WTC11 (cell line): ENCODE data around the gene CELSR3. TPM values are rescaled to one million over a fixed set of nuclear protein-coding genes. Genes with fewer than 3 reads are reported as not detected.
A peak's percentile ranks its signal among the peaks of the same experiment; 100 is the strongest.

Source experiments
- ATAC-seq: fragments of 200-7000 bp; cut with Tn5 transposase; 2 replicates; pipeline ENCODE4 v1.10.0; 2021; ENCODE audit warnings: mild to moderate bottlenecking, moderate library complexity
- CTCF ChIA-PET: fragments of 300-600 bp; sonication (Branson Sonifier 250); formaldehyde crosslinking; loops from one replicate; lab custom pipeline; 2021; ENCODE audit warnings: antibody characterized with exemption; lab: Charles Lee
- POLR2A ChIA-PET: fragments of 350-600 bp; sonication (Branson Sonifier 250); formaldehyde crosslinking; loops from one replicate; lab custom pipeline; 2021; ENCODE audit warnings: antibody characterized with exemption; lab: Charles Lee
- DNase-seq: peaks from one replicate; pipeline ENCODE4 v3.0.0; 2021; ENCODE audit warnings: low spot score
- H3K27ac Mint-ChIP-seq: 2 replicates; pipeline ENCODE4 v1.8.0; 2021; ENCODE audit warnings: mixed read lengths
- H3K27me3 Mint-ChIP-seq: 2 replicates; pipeline ENCODE4 v1.8.0; 2021; ENCODE audit warnings: low read depth, mild to moderate bottlenecking, moderate library complexity, mixed read lengths
- H3K36me3 Mint-ChIP-seq: 2 replicates; pipeline ENCODE4 v1.8.0; 2021; ENCODE audit warnings: mixed read lengths
- H3K4me1 Mint-ChIP-seq: 2 replicates; pipeline ENCODE4 v1.8.0; 2022; ENCODE audit warnings: mixed read lengths
- H3K4me3 Mint-ChIP-seq: 2 replicates; pipeline ENCODE4 v1.8.0; 2021; ENCODE audit warnings: mild to moderate bottlenecking, moderate library complexity, mixed read lengths
- H3K9me3 Mint-ChIP-seq: 2 replicates; pipeline ENCODE4 v1.8.0; 2021; ENCODE audit warnings: mixed read lengths
- ATF3 ChIP-seq: sonication (generic); formaldehyde crosslinking; conservative IDR thresholded peaks from 2 replicates; pipeline ENCODE4 v1.8.1; 2022; ENCODE audit warnings: mild to moderate bottlenecking, missing genetic modification reagents
- E2F4 ChIP-seq: sonication (generic); formaldehyde crosslinking; IDR thresholded peaks from 2 replicates; pipeline ENCODE4 v1.8.1; 2022; ENCODE audit warnings: low read depth, mild to moderate bottlenecking, moderate library complexity, missing genetic modification reagents, borderline replicate concordance
- ETV6 ChIP-seq: sonication (generic); formaldehyde crosslinking; IDR thresholded peaks from 2 replicates; pipeline ENCODE4 v1.8.1; 2022; ENCODE audit warnings: mild to moderate bottlenecking, missing genetic modification reagents
- FOXK1 ChIP-seq: sonication (generic); formaldehyde crosslinking; IDR thresholded peaks from 2 replicates; pipeline ENCODE4 v1.8.0; 2022; ENCODE audit warnings: mild to moderate bottlenecking, moderate library complexity, missing genetic modification reagents
- GTF2I ChIP-seq: fragments of 250-450 bp; sonication (Bioruptor Pico); conservative IDR thresholded peaks from 2 replicates; pipeline ENCODE4 v1.4.0; 2021; ENCODE audit warnings: mild to moderate bottlenecking
- HMGA2 ChIP-seq: fragments of 250-450 bp; sonication (Bioruptor Pico); IDR thresholded peaks from 2 replicates; pipeline ENCODE4 v1.4.0; 2021; ENCODE audit warnings: mild to moderate bottlenecking, moderate library complexity
- NFYB ChIP-seq: sonication (generic); formaldehyde crosslinking; conservative IDR thresholded peaks from 2 replicates; pipeline ENCODE4 v1.8.0; 2022; ENCODE audit warnings: low read depth, missing genetic modification reagents
- NR3C1 ChIP-seq: sonication (generic); formaldehyde crosslinking; conservative IDR thresholded peaks from 2 replicates; pipeline ENCODE4 v1.8.1; 2023; ENCODE audit warnings: low read depth, mild to moderate bottlenecking, missing genetic modification reagents
- PRRX2 ChIP-seq: fragments of 250-450 bp; sonication (Bioruptor Pico); IDR thresholded peaks from 2 replicates; pipeline ENCODE4 v1.8.0; 2021; ENCODE audit warnings: mild to moderate bottlenecking
- SMAD3 ChIP-seq: sonication (generic); formaldehyde crosslinking; IDR thresholded peaks from 2 replicates; pipeline ENCODE4 v1.8.0; 2022; ENCODE audit warnings: missing genetic modification reagents, mild to moderate bottlenecking, borderline replicate concordance
- SMAD4 ChIP-seq: sonication (generic); formaldehyde crosslinking; IDR thresholded peaks from 2 replicates; pipeline ENCODE4 v1.8.0; 2022; ENCODE audit warnings: mild to moderate bottlenecking, missing genetic modification reagents
- SP1 ChIP-seq: sonication (generic); formaldehyde crosslinking; conservative IDR thresholded peaks from 2 replicates; pipeline ENCODE4 v1.8.1; 2022; ENCODE audit warnings: missing genetic modification reagents
- TCF7 ChIP-seq: sonication (generic); formaldehyde crosslinking; IDR thresholded peaks from 2 replicates; pipeline ENCODE4 v1.8.0; 2022; ENCODE audit warnings: mild to moderate bottlenecking, low read depth, missing genetic modification reagents, moderate library complexity
- ZNF138 ChIP-seq: sonication (generic); formaldehyde crosslinking; conservative IDR thresholded peaks from 2 replicates; pipeline ENCODE4 v1.8.1; 2022; ENCODE audit warnings: mild to moderate bottlenecking, moderate library complexity, missing genetic modification reagents
- ZNF219 ChIP-seq: sonication (generic); formaldehyde crosslinking; IDR thresholded peaks from 2 replicates; pipeline ENCODE4 v1.8.0; 2023; ENCODE audit warnings: missing genetic modification reagents, mild to moderate bottlenecking, borderline replicate concordance
- ZNF263 ChIP-seq: sonication (generic); formaldehyde crosslinking; IDR thresholded peaks from 2 replicates; pipeline ENCODE4 v1.8.1; 2022; ENCODE audit warnings: low read depth, mild to moderate bottlenecking, moderate library complexity, missing genetic modification reagents
- ZNF317 ChIP-seq: sonication (generic); formaldehyde crosslinking; IDR thresholded peaks from 2 replicates; pipeline ENCODE4 v1.8.1; 2023; ENCODE audit warnings: low read depth, mild to moderate bottlenecking, moderate library complexity, missing genetic modification reagents, borderline replicate concordance
- ZNF396 ChIP-seq: fragments of 250-450 bp; sonication (Bioruptor Pico); IDR thresholded peaks from 2 replicates; pipeline ENCODE4 v1.8.0; 2021; ENCODE audit warnings: mild to moderate bottlenecking, moderate library complexity, borderline replicate concordance
- ZNF671 ChIP-seq: fragments of 250-450 bp; sonication (Bioruptor Pico); IDR thresholded peaks from 2 replicates; pipeline ENCODE4 v1.8.0; 2021; ENCODE audit warnings: mild to moderate bottlenecking
- total RNA-seq: library from RNA; stranded (reverse); gene quantifications from 3 replicates; pipeline ENCODE4 v1.2.3, GENCODE V29; 2021
- TF ChIP-seq, protein P1 (sequence below): sonication (generic); formaldehyde crosslinking; IDR thresholded peaks from 2 replicates; pipeline ENCODE4 v1.8.0; 2022; ENCODE audit warnings: mild to moderate bottlenecking, missing genetic modification reagents

The CELSR3 gene
- total RNA-seq, 1 experiment from 2014 or later, result 27.9 TPM

- TF ChIP-seq ATF3 (CRISPR knock-in tag) (no peak), E2F4 (CRISPR knock-in tag) (no peak)
- TF ChIP-seq, all 79 proteins: peak for 0
Measured at GRCh38 chr3:48642605-48643004, 20.1 kb downstream of the CELSR3 start (continued).

DNA sequence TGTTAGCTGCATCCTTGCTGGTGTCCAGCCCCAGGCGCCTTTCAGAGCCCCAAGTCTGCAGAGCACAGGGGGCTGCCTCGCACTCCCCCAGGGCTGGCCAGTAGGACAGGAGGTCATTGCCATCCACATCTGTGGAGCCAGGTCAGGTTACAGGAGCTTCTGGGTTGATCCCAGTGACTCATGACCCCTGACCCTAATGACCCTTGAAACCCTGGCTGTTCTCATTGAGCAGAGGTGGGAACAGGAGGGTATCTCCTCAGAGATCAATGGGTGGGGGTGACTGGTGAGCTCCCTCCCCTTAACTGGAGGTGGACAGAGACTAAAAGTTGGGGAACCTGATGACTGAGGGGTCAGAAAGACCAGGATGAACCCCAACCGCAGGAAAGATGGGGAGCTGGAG lies 21.3 kb downstream of the CELSR3 start:
- no peaks in the 10 kb centered on the region for H3K9me3 Mint-ChIP-seq
- TF ChIP-seq ZNF263 (no peak), SMAD3 (CRISPR knock-in tag) (no peak), ZNF396 (CRISPR knock-in tag) (no peak), ZNF138 (CRISPR knock-in tag) (no peak), SP1 (CRISPR knock-in tag) (no peak)
- TF ChIP-seq, protein P1, sequence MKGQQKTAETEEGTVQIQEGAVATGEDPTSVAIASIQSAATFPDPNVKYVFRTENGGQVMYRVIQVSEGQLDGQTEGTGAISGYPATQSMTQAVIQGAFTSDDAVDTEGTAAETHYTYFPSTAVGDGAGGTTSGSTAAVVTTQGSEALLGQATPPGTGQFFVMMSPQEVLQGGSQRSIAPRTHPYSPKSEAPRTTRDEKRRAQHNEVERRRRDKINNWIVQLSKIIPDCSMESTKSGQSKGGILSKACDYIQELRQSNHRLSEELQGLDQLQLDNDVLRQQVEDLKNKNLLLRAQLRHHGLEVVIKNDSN (CRISPR knock-in tag), result no peak
- TF ChIP-seq, all 79 proteins: peak for 0
- Mint-ChIP-seq H3K27me3 (no peaks in the 10 kb centered on the region), H3K4me3 (no peak overlapping the region), H3K4me1 (peaks cover 18% of the 10 kb centered on the region), H3K27ac (no peak overlapping the region), H3K36me3 (peaks cover 33% of the 10 kb centered on the region)
- no peak for ATAC-seq
- ChIA-PET POLR2A (no interaction called here), CTCF (interaction anchor here (1.1 to 1.8 kb wide), 2 partner anchors 15 to 44 kb away, joined by 3 to 7 read pairs; partner anchors contain the start of gene NCKIPSD)
- DNase-seq, result no peak

DNA sequence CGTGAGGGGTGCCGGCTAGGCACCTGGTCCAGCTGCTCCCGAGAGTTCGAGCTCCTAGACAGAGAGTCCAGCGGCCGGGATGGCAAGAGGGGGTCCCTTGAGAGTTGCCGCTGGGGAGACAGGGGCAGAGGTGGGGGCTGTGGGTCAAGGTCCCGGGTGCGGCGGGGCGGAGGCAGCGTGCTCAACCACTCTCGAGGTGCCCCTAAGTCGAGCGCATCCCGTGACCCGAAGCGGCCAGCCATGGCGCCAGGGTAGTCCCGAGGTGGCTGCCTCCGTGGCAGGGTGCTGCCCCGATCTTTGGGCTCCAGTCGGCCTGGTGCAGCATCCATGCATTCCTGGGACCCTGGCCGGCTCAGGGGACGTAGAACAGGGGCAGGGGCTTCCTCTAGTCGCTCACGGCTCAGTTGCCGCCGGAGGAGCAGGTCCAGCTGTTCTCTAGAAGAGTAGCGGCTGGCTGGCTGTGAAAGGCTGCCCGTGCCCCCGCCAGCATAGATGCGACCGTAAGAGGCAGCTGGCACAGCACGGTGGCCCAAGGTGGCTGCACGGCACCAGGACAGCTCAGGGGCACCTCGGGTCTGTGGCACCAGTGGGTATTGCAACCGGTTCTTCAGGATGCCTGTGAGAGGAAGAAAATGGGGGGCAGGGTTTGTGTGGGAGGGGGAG lies 22.6 kb downstream of the CELSR3 start:
- Mint-ChIP-seq H3K4me3 (no peak overlapping the region), H3K36me3 (peaks cover 33% of the 10 kb centered on the region), H3K27me3 (no peaks in the 10 kb centered on the region), H3K27ac (no peak overlapping the region), H3K4me1 (peaks cover 24% of the 10 kb centered on the region), H3K9me3 (no peaks in the 10 kb centered on the region)
- DNase-seq (no peak), ATAC-seq (no peak)
- CTCF ChIA-PET, result interaction anchor here (0.6 to 1.8 kb wide), 2 partner anchors 16 to 382 kb away, joined by 3 to 7 read pairs; no protein-coding TSS in a partner anchor
- POLR2A ChIA-PET, result no interaction called here
- TF ChIP-seq ZNF317 (CRISPR knock-in tag) (no peak), ZNF219 (no peak), NR3C1 (no peak), ETV6 (CRISPR knock-in tag) (no peak), SMAD4 (CRISPR knock-in tag) (no peak), HMGA2 (CRISPR knock-in tag) (no peak), TCF7 (CRISPR knock-in tag) (no peak), SMAD3 (CRISPR knock-in tag) (no peak), GTF2I (CRISPR knock-in tag) (no peak), ZNF671 (CRISPR knock-in tag) (no peak), PRRX2 (CRISPR knock-in tag) (no peak)

DNA sequence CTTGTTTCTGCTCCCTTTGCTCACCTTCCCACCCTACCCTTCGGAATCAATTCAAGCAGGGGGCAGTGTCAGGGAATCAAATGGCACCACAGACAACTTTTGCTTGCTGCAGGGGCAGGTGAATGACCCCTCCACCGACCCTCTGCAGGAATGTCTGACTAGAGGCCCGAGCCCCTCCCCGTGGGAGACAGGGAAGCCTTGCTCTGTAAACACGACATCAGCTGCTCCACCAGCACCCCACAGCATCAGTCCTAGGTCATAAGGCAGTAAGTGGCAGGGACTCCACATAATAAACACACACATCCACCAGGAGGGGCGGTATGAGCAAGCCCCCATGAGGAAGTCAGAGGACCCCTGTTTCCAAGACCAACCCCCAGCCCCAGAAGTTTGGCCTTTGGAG lies 25.4 kb downstream of the CELSR3 start:
- POLR2A ChIA-PET, result no interaction called here
- DNase-seq (no peak), ATAC-seq (no peak)
- CTCF ChIA-PET, result interaction anchor here (3.3 to 3.6 kb wide), 2 partner anchors 19 to 26 kb away, joined by 46 to 51 read pairs; partner anchors contain the start of gene CELSR3
- Mint-ChIP-seq H3K9me3 (no peaks in the 10 kb centered on the region), H3K4me1 (peaks cover 32% of the 10 kb centered on the region), H3K4me3 (peak overlapping the region; percentile 84), H3K27me3 (no peaks in the 10 kb centered on the region), H3K27ac (peak overlapping the region; percentile 98), H3K36me3 (peaks cover 25% of the 10 kb centered on the region)
- TF ChIP-seq NFYB (CRISPR knock-in tag), result 0 out of 2 replicates have a peak, but pooled peaks have one; percentile 11
- no peak for TF ChIP-seq FOXK1 (CRISPR knock-in tag)
